Erythroblast (primary cell): ENCODE measurements around the gene TBX15.

Experiments used
- DNase-seq, 2 experiments: peaks; one replicate each; lab custom pipeline; 2025; lab: John Stamatoyannopoulos, UW
- GATA1 ChIP-seq: IDR thresholded peaks from 2 replicates; pipeline ENCODE4 v1.6.1; 2011; ENCODE audit warnings: low read depth, mild to moderate bottlenecking, control low read depth, low read length, moderate library complexity
- POLR2A ChIP-seq: IDR thresholded peaks from 2 replicates; pipeline ENCODE4 v1.6.1; 2011; ENCODE audit warnings: mild to moderate bottlenecking, low read length

The TBX15 gene

DNA sequence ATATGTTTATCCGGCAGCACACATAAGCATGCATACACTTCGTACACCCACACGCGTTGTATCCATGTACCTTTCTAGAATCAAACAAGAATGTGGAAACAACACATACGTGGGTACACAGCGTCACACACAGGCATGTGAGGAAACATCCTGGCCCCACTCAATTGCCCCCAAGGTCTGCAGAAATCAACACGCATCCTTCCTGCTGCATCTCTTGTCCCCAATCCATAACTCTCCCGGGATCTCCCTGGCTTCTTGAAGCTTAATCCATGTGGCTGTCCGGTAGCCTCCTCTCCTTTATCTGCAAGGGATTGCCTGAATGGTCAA, 5.5 kb upstream of the TBX15 start:
- TF ChIP-seq GATA1 (no peak), POLR2A (no peak)
- no peak for DNase-seq

DNA sequence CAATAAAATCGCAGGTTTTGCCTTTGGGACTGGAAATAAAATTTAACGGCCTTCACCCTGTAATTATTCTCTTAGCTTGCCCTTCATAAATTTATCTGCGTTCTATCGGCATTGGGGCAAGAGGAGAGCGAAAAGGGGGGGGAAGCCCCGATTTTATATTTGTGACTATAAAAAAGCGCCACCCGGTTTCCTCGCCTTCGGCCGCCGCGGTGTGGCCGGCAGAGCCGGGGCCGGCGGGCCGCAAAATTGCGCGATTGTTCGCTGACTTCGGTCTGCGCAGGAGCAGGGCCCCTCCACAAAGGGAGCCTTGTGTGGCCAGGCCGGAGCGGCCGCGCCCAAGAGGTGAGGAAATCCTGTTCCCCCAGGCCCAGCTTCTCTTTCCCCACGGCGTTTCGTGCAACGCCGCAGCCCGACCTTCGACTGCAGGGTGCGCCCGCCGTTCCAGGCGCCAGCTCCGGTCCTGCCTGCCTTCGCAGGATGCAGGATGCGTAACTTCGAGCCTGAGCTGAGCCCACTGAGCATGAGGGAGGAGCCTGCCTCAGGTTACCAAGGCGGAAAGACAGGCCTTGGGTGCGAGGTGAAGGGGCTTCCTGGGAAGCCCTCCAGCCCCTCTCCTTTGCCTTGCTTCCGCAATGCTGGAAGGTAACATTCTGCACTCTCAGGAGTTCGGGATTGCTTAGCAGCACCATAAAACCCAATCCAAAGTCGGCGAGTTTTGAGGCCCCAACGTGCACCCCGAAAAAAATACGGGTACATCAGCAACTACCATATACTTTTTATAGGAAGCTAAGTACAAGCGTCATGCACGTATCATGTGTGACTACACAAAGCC, 4.9 kb upstream of the TBX15 start:
- no peak for TF ChIP-seq POLR2A
- no peak for TF ChIP-seq GATA1
- DNase-seq, result no peak

DNA sequence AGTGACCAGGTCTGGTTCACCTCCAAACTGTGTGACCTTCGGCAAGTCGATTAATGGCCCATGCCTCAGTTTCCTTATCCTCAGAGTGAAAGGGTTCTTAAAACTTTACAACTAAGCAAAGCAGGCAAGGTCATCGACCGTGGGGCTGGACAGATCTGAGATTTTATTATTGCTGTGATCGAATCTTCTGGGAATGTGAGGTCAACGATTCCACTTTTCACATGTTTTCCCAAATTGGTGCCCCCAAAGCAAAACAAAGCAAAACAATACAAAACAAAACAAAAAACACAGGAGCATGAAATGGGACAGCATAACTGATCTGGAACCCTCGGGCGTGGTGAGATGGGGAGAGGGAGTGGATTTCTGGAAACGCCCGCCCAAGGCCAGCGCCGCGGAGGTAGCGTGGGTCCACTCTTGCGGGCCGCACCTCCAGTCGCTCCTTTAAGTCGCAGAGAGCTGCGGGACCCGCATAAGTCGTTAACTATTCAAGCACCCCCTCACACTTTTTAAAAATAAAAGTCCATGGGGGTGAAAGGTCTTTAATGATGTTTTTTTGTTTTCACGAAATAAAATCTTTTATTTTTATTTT, 4.2 kb upstream of the TBX15 start:
- no peak for TF ChIP-seq POLR2A
- TF ChIP-seq GATA1, result no peak
- no peak for DNase-seq

DNA sequence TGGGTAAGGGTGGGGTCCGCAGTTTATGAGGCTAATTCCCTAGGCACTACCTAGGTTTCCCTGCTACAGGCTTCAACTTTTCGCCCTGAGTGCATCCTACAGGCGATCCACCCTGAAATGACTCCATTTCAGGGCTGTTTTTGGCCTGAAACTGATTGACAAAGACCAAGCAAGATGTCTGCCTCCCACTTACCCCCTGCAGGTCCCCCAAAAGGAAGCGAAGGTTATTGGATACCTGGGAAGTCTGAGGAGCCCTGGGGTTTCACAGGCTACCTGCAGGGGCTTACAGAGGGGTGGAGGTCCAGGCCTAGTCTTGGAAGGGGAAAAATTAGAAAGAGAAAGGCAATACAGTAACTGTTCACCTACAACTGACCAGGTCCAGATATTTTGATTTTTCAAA, 3.3 kb upstream of the TBX15 start:
- no peak for DNase-seq
- TF ChIP-seq GATA1 (no peak), POLR2A (no peak)

DNA sequence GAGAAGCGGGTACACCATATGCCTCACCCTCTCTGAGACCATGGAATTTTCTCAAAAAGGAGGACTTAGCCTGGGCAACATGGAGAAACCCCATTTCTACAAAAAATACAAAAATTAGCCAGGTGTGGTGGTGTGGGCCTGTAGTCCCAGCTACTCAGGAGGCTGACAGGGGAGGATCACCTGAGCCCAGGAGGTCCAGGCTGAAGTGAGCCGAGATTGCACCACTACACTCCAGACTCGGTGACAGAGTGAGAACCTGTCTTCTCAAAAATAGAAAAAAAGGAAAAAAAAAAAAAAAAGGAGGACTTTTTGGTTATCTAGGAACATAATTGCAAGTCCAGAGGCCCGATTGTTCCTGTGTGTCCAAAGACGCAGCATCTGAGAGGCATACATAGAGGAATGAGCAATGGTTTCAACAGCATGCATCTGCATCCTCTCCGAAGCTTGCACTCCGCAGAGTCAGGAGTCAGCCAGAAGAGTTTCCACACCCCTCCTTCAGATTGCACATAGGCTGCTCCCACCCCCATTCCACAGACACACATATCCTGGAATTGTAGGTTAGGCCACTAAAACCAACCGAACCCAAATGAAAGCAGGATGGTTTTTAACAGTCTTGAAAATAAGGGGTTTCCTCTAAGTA, 2.5 kb upstream of the TBX15 start:
- no peak for DNase-seq

DNA sequence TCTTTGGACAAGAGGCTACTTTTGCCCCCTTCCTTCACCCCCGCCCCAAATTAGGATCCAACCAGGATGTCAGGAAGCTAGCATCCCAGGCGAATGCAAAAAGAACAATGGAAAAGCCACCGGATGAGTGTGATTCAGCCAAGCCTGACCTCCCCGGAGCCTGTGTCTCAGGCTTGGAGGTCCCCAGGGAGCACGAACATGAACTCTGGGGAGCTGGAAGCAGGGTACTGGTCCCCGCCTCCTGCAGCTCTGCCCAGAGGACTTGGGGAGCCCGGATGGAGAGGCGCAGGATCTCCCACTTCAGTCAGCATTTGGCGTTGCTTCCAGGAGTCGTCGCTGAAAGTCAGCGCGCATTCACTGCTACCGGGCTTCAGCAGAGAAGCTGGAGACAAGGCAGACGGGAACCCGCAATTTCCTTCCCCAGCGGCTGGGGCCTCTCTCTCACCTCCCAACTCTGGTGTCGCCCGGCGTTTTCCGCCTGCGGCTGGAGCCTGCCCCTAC, 1.8 kb upstream of the TBX15 start:
- no peak for DNase-seq
- TF ChIP-seq POLR2A (no peak), GATA1 (no peak)

More for the DNA sequence above, 2.5 kb upstream of the TBX15 start:
- no peak for TF ChIP-seq GATA1
- no peak for TF ChIP-seq POLR2A

DNA sequence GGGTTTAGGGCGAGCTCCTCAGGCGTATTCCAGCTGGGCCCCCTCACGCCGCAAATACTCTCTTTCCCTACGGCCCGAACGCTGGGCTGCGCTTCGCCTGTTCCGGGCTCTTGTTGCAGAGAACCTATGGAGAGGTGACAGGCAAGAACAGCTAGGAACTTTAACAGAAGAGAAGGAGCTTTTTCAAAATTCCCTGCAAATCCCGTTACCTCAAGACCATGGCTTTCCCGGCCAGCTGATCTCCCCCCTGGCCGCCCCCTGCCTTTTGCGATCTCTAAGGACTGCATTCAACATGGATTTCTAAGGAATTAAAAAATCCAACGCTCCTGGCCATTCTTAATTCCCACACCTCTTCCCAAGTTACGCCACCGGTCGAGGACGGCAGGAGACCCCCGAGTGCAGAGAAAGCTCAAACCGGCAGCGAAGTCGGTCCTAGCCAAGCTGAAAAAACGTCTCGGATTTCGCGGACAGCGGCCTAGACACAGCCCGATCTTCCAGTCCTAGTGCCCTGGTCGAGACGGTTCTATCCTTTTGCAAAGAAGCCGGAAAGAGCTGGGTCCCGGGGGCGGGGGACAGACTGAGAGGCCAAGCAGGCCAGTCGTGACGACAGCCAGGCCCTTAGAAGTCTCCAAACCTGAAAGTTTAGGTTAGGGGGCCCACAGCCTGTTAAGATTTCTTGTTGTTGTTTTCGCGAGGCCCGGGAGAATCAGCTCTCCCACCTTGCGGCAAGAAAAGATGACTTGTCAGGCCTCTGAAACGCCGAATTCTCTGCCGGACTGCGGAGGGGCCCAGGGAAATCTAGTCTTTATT, 1.1 kb upstream of the TBX15 start:
- TF ChIP-seq POLR2A (no peak), GATA1 (no peak)
- no peak for DNase-seq

DNA sequence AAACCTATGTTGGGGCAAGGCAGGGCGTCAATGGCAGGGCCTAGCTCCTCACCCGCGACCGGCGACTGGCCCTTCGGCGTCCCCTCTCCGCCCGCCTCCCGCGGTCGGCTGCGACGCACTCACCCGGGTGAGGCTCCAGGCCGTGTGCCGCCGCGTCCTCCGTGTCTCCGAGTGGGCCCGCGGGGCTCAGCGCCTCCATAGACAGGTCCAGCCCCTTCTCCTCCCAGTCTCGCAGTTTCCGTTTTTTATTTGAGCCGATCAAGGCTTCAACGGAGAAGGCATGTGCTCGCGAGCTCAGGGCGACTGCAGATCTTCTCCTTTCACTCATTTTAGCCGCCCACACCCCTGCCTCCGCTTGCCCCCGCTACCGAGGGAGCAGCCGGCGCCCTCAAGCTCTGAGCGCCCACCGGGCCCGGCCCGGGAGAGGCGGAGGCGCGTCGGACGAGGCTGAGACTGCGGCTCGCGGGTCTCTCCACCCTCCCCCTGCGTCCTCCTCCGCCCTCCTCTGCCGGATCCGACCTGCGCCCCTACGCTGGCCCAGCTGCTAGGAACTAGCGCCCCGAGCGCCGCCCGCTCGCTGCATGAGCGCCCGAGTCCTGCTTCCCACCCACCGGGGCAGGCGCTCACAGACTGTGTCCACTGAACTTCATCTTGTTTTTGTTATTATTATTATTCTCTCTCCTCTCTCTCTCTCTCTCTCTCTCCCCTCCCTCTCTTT, 516 bp downstream of the TBX15 start:
- no peak for TF ChIP-seq GATA1
- TF ChIP-seq POLR2A, result no peak
- peak in 1 of 2 experiments; percentile 8 for DNase-seq

DNA sequence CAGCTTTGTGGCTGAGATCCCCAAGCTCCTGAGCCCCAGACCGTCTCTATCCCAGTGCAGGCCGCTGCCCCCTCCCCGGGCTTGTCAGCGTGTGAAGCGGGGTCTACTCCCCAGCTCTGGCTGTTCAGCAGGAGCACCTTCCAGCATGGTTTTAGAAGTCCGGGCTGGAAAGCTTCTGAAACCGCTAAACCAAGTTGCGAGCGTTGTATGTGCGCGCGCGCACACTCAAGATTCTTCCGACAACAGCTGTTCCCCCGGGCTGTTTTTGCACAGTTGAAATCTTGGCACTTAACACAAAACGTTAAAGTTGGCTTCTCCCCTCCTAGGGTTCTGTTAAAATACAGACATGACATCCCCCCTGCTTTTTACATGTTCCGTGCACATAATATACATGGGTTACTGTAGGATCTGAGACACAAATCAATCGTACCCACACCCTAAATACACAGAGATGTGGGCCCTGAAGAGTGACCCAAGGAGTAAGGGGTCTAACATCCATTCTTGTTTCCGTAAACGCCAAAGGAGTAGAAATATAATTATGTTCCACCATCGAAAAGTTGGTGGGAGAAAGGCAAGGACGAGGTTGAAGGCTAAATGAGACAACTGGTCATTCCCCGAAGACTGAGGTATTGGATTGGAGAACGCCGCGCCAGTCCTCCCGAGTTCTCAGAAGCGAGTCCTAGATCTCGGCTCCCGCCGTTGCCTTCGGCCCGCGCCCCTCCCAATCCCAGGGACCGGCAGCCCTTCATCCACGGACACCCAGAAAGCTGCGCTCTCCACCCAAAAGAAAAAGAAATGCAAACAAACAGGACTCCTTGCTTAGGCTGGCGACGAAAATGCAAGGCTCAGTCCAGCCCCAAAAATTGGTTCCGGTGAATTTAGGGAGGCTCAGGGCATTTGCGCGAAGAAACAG, 1.3 kb downstream of the TBX15 start:
- DNase-seq, result no peak
- TF ChIP-seq GATA1, result no peak
- TF ChIP-seq POLR2A, result no peak

DNA sequence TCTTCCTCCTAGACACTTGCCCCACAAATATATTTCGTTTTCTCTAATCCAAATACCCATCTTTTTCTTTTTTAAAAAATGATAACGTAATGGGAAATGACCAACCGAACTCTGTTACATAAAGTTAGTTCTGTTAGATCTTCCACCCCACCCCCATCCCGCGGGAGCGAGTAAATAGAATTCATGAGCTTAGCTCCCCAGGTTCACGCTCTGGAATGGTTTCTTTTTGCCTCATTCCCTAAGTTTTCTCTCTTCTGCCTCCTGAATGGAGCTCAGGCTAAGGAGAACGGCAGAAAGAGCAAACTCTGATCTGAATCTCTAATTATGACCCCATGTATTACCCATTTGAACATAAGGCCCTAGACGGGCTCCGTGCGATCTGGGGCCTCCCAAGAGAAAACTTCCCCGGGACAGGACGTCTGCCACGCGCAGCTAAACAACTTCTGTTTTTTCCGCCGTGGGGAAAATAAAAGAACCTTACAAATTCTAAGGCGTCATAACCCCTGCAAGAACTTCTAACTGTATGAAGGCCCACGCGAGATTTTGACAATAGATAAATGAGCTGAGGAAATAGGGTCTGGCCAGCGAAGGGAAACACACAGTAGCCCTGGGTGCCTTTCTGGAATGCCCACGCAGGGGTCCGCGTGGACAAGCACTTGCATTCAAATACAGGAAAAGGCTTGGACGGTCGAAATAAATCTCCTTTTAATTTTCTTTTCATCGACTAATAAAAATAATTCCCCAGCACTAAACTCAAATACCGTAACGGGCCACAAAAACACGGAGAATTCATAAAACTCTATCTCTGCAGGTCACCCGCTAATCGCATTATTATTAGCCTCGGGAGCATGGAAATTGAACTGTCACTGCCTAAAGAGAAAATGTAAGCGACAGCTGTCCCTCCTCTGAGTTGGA, 2.2 kb downstream of the TBX15 start:
- TF ChIP-seq GATA1 (no peak), POLR2A (no peak)
- no peak for DNase-seq
